GM19099 (cell line): Measurements from ENCODE around the gene MYORG.

ENCODE experiments used
- POLR2A ChIP-seq: IDR thresholded peaks from 3 replicates; pipeline ENCODE4 v1.6.1; 2011; ENCODE audit warnings: low read depth; ENCODE audit not compliant: insufficient read length; ENCODE audit errors: extremely low read depth

Gene MYORG

GRCh38 chr9:34328500-34328986 is 48.2 kb downstream of the MYORG start:
- TF ChIP-seq POLR2A = no peak

DNA sequence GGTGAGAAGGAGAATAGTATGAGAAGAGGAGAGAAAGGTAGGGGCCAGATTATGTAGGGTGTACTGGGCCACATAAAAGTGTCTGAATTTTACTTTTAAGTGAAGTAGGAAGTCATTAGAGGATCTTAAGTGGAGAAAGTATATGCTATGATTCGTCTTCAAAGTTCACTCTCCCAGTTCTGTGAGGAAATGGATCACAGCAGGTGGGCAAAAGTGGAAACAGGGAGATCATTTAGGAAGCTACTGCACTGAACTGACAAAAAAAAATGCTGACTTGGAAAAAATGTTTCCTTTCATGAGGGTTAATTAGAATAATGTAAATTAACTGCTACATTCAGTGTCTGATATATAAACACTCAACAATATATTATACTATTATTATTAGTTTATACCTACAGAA is 50.0 kb downstream of the MYORG start:
- TF ChIP-seq POLR2A = no peak

- TF ChIP-seq POLR2A = no peak
Measured at GRCh38 chr9:34322899-34323591, 53.7 kb downstream of the MYORG start.

- no peak for TF ChIP-seq POLR2A
Measured at GRCh38 chr9:34321451-34321850, 55.2 kb downstream of the MYORG start.

- TF ChIP-seq POLR2A = no peak
Measured at GRCh38 chr9:34318163-34318790, 58.4 kb downstream of the MYORG start.

- no peak for TF ChIP-seq POLR2A
Measured at GRCh38 chr9:34317436-34317835, 59.3 kb downstream of the MYORG start.
